K562 (cell line): ENCODE measurements around the gene PET100. TPM values are rescaled to one million over a fixed set of nuclear protein-coding genes. Genes with fewer than 3 reads are reported as not detected.

Experiments
- ATF7 ChIP-seq: fragments of 450-650 bp; IDR thresholded peaks from 2 replicates; pipeline ENCODE4 v1.7.1; 2014; ENCODE audit warnings: mild to moderate bottlenecking, moderate library complexity
- BMI1 ChIP-seq: fragments of 150-350 bp; IDR thresholded peaks from 2 replicates; pipeline ENCODE4 v1.6.1; 2014; ENCODE audit warnings: low read length
- CCNT2 ChIP-seq: IDR thresholded peaks from 2 replicates; pipeline ENCODE4 v1.6.1; 2011; ENCODE audit warnings: borderline replicate concordance, low read depth, mild to moderate bottlenecking, moderate library complexity, mixed read lengths, low read length; ENCODE audit not compliant: insufficient read length; ENCODE audit errors: extremely low read depth
- CREB3L1 ChIP-seq: fragments of 450-650 bp; IDR thresholded peaks from 2 replicates; pipeline ENCODE4 v1.6.1; 2014; ENCODE audit warnings: low read depth, mild to moderate bottlenecking, moderate library complexity, borderline replicate concordance
- E2F3 ChIP-seq: fragments of 250-450 bp; sonication (Bioruptor Pico); IDR thresholded peaks from 2 replicates; pipeline ENCODE4 v1.4.0; 2020; ENCODE audit warnings: mild to moderate bottlenecking
- FUS ChIP-seq: fragments of 200-400 bp; formaldehyde crosslinking; optimal IDR thresholded peaks from 2 replicates; pipeline ENCODE3; 2017; ENCODE audit warnings: low read depth, low read length
- GABPB1 ChIP-seq: sonication (generic); formaldehyde crosslinking; IDR thresholded peaks from 2 replicates; pipeline ENCODE4 v1.8.0; 2022; ENCODE audit warnings: mild to moderate bottlenecking, missing genetic modification reagents
- GATAD2B ChIP-seq: fragments of 450-650 bp; IDR thresholded peaks from 2 replicates; pipeline ENCODE4 v1.6.1; 2017; ENCODE audit warnings: mild to moderate bottlenecking, borderline replicate concordance
- HOMEZ ChIP-seq: fragments of 250-450 bp; sonication (Bioruptor Pico); IDR thresholded peaks from 2 replicates; pipeline ENCODE4 v1.4.0; 2020; ENCODE audit warnings: mild to moderate bottlenecking, moderate library complexity
- NRF1 ChIP-seq, 2 experiments: fragments of 450-650 bp; IDR thresholded peaks in 1 of 2; conservative IDR thresholded peaks in 1 of 2; 2 replicates each; pipeline ENCODE4 v1.6.1; 2014; ENCODE audit warnings: mild to moderate bottlenecking in 2 of 2
- PCBP1 ChIP-seq: fragments of 200-400 bp; formaldehyde crosslinking; IDR thresholded peaks from 2 replicates; pipeline ENCODE4 v1.6.1; 2018; ENCODE audit warnings: mild to moderate bottlenecking, low read depth, low read length; ENCODE audit not compliant: poor library complexity, severe bottlenecking
- POLR3A ChIP-seq: IDR thresholded peaks from 2 replicates; pipeline ENCODE4 v1.6.1; 2011; ENCODE audit warnings: borderline replicate concordance, mild to moderate bottlenecking, moderate library complexity; ENCODE audit not compliant: insufficient read length, insufficient read depth; ENCODE audit errors: extremely low read depth
- RBFOX2 ChIP-seq: fragments of 200-400 bp; formaldehyde crosslinking; IDR thresholded peaks from 2 replicates; pipeline ENCODE4 v1.6.1; 2017; ENCODE audit warnings: low read depth, mild to moderate bottlenecking, low read length, moderate library complexity
- RCOR1 ChIP-seq, 2 experiments: IDR thresholded peaks; 2 replicates each; pipeline ENCODE4 v1.6.1; 2012; ENCODE audit warnings: low read depth in 2 of 2, low read length in 2 of 2, borderline replicate concordance in 1 of 2, improper control_type of control experiment in 1 of 2
- RFX1 ChIP-seq: fragments of 450-650 bp; IDR thresholded peaks from 2 replicates; pipeline ENCODE4 v1.6.1; 2016; ENCODE audit warnings: mild to moderate bottlenecking, moderate library complexity
- SAFB ChIP-seq: fragments of 200-400 bp; formaldehyde crosslinking; IDR thresholded peaks from 2 replicates; pipeline ENCODE4 v1.6.1; 2017; ENCODE audit warnings: low read depth, low read length, borderline replicate concordance
- SIN3A ChIP-seq, 2 experiments: fragments of 150-350 bp in 1 of 2; IDR thresholded peaks; 2 replicates each; pipeline ENCODE4 v1.6.1; 2011 to 2016; ENCODE audit warnings: borderline replicate concordance in 2 of 2, low read depth in 2 of 2, low read length in 2 of 2, mild to moderate bottlenecking in 2 of 2, moderate library complexity in 2 of 2; ENCODE audit not compliant: control insufficient read depth in 1 of 2
- SMC3 ChIP-seq: conservative IDR thresholded peaks from 2 replicates; pipeline ENCODE4 v1.6.1; 2011; ENCODE audit warnings: low read depth, low read length, improper control_type of control experiment; ENCODE audit not compliant: insufficient read depth
- TBP ChIP-seq: optimal IDR thresholded peaks from 2 replicates; pipeline ENCODE3; 2011; ENCODE audit warnings: low read depth, low read length, improper control_type of control experiment
- TRIM28 ChIP-seq: fragments of 450-650 bp; IDR thresholded peaks from 2 replicates; pipeline ENCODE4 v1.6.1; 2017
- ZBTB7A ChIP-seq: IDR thresholded peaks from 2 replicates; pipeline ENCODE4 v1.6.1; 2011; ENCODE audit warnings: low read depth, mild to moderate bottlenecking, low read length, moderate library complexity, borderline replicate concordance; ENCODE audit not compliant: control insufficient read depth
- ZBTB9 ChIP-seq: fragments of 450-650 bp; formaldehyde crosslinking; IDR thresholded peaks from 2 replicates; pipeline ENCODE4 v1.4.0; 2020; ENCODE audit warnings: mild to moderate bottlenecking, moderate library complexity
- ZNF124 ChIP-seq: sonication (generic); formaldehyde crosslinking; IDR thresholded peaks from 2 replicates; pipeline ENCODE4 v1.8.1; 2022; ENCODE audit warnings: missing genetic modification reagents
- ZNF561 ChIP-seq: fragments of 450-650 bp; formaldehyde crosslinking; conservative IDR thresholded peaks from 2 replicates; pipeline ENCODE4 v1.4.0; 2020; ENCODE audit warnings: mild to moderate bottlenecking, moderate library complexity
- polyA plus RNA-seq, 8 experiments: library from polyadenylated mRNA; depleted of rRNA in 4 of 8; stranded (reverse) in 5 of 8; unstranded in 3 of 8; fragments of >200 nt; fragmentation: Nextera tagmentation in 2 of 8; fragmentation: Illumina TruSeq in 1 of 8; extraction: Ambion mirVana in 2 of 8; extraction: Trizol in 1 of 8; gene quantifications; 2 replicates each; pipeline versions ENCODE4 v1.2.1 to v1.2.3, GENCODE V29; 2011 to 2014; ENCODE audit warnings: inconsistent platforms in 1 of 8, missing spikeins in 1 of 8
- total RNA-seq, 7 experiments: library from RNA; depleted of rRNA in 6 of 7; stranded (reverse); fragments of >200 nt in 6 of 7; fragmentation: Illumina TruSeq in 2 of 7; extraction: Trizol in 2 of 7; gene quantifications; 2 replicates each; pipeline versions ENCODE4 v1.2.1 to v1.2.3, GENCODE V29; 2011 to 2021; ENCODE audit warnings: low replicate concordance in 1 of 7

Gene PET100
- total and polyA plus RNA-seq, 9 of the 15 experiments (the other 6 are each of a cell fraction or from before 2014, with no cell fraction given) = 62.3 to 351 (median 98.3) TPM

- TF ChIP-seq BMI1 (no peak), TRIM28 (no peak), FUS (peak; percentile 25), PCBP1 (peak; percentile 73), POLR3A (no peak), SAFB (peak; percentile 97), RCOR1 (IDR thresholded peaks at IDR 0.05; ENCODE audit: borderline replicate concordance in 1 of 2, low read depth in 2 of 2, low read length in 2 of 2) (0 out of 4 replicates have a peak, but pooled peaks of 1 of the 2 experiments have one; percentile 15), CREB3L1 (peak; percentile 91), CCNT2 (peak; percentile 72), ZBTB7A (peak; percentile 98), ATF7 (peak; percentile 66), E2F3 (CRISPR knock-in tag) (0 out of 2 replicates have a peak, but pooled peaks have one; percentile 52), RBFOX2 (peak; percentile 65), SMC3 (peak; percentile 89), GATAD2B (peak; percentile 95), TBP (peak; percentile 54), GABPB1 (CRISPR knock-in tag) (0 out of 2 replicates have a peak, but pooled peaks have one; percentile 1), ZNF124 (CRISPR knock-in tag) (no peak), SIN3A (IDR thresholded peaks at IDR 0.05; ENCODE audit: borderline replicate concordance in 2 of 2, control insufficient read depth in 1 of 2, low read depth in 2 of 2, low read length in 2 of 2) (peak in 1 of 2 experiments; percentile 24; a peak in 1 of 4 replicates), ZNF561 (CRISPR knock-in tag) (no peak), HOMEZ (CRISPR knock-in tag) (0 out of 2 replicates have a peak, but pooled peaks have one; percentile 16), RFX1 (no peak), ZBTB9 (peak; percentile 92), NRF1 (conservative IDR thresholded peaks at IDR 0.05 in 1 of 2, IDR thresholded peaks at IDR 0.05 in 1 of 2) (peak; percentile 96)
Observed at GRCh38 chr19:7680606-7681339, 51.2 kb downstream of the PET100 start, which contains the start of gene TRAPPC5 (continued).
